Prostate gland (tissue), 2 donors: ENCODE results near the gene SLC38A1.

ENCODE experiments used
- CTCF ChIP-seq, 4 experiments: fragments of 200-600 bp in 2 of 4; fragments of 450-650 bp in 2 of 4; sonication (generic) in 2 of 4; IDR thresholded peaks; 1 replicate in 3 of 4; 2 replicates in 1 of 4; pipeline ENCODE4 v1.5.1; 2016 to 2019; ENCODE audit warnings: antibody characterized with exemption in 4 of 4, mild to moderate bottlenecking in 2 of 4, moderate library complexity in 2 of 4
- POLR2A ChIP-seq: fragments of 450-650 bp; IDR thresholded peaks from one replicate; pipeline ENCODE4 v1.6.1; 2016; ENCODE audit warnings: antibody characterized with exemption, mild to moderate bottlenecking
- POLR2AphosphoS5 ChIP-seq: sonication (generic); formaldehyde crosslinking; IDR thresholded peaks from one replicate; pipeline ENCODE4 v1.6.1; 2017; ENCODE audit warnings: antibody characterized with exemption

DNA sequence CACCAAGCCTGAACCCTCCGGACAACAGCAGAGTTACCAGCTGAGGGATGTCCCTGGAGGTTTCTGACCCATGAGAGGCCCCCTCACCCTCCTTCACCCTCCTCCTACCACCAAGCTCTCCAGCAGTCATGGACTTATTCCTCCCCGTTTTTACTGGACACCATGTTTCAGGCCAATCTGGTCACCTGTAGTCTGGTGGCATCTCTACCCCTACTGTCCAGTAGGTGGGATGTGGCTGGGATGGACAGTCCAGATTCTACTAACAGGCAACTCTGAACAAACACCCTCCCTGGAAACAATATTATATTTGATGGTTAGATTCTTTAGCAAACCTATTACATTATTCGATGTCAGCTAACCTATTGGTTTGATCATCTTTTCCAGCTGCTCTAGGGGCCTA, 83.2 kb downstream of the SLC38A1 start:
- TF ChIP-seq CTCF (IDR thresholded peaks at IDR 0.05), result no peak
- TF ChIP-seq POLR2A, result no peak
- TF ChIP-seq POLR2AphosphoS5, result no peak
